Stimulated activated CD8-positive, alpha-beta memory T cell treated with anti-CD3 and anti-CD28 coated beads, Interleukin-7, amount 100 ng/mL, for 4 hours (primary cell): ENCODE data around the gene PCGF5.
"Not testable (repeated sequence)": the region's sequence is repeated elsewhere in the genome, so short reads cannot be mapped to it uniquely, and the experiment has no call there.

Source experiments
- DNase-seq, 2 donors: peaks; one replicate each; pipeline ENCODE4 v3.0.0-alpha.2; 2020; ENCODE audit warnings: low read depth in 2 of 2

PCGF5 gene

DNA sequence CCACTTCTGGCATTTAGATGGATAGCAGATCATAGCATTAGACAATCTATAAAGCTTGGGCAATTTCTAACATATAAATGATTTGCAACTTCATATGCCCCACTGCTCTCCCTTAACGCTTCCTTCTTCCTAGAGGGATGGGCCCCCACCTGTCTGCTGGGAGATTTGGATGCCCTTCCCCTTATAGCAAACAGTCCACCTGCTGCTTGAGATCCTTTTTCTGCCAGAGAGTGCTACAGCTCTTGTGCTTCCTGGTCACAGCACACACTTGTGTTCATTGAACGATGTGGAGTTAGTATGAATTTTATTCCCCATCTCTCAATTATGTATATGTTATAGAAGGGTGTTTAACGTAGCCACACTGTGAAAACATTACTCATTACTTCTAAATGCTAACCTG lies 10.4 kb upstream of the PCGF5 start:
- DNase-seq, result no peak

DNA sequence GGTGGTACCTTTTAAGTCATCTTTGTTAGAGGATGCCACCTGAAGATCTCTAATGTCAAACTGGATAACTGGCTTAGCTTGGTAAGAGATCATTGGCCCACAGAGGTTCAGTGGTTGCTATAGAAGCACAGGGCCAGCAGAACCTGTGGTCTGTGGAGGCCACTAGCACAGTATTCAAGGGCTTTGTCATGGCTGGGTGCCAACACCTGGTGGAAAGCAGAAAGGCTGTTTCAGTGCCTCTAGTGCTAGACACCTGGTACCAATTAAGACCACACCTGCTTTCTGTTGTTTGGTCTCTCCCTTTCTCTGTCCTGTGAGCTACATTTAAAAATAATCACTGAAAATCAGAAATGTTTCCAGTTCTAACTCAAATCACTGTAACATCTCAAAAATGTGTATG lies 10.0 kb upstream of the PCGF5 start:
- DNase-seq, result no peak

DNA sequence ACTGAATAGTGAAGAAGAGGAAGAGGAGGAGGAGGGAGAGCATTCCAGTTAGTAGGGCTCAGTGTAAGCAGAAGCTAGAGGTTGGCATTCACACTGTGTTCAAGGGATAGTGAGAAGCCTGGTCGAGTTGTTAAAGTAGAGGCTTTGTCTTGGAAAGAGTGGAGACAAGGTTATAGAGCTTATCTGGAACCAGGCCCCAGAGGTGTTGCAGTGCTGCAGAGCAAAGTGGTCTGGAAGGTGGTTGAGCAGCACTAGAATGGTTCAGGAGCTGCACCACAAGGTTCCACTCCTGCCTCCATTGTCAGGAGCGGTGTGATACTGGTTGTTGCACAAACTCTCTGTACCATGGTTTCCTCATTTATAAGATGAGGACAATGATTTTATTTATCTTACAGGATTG lies 8.8 kb upstream of the PCGF5 start:
- DNase-seq, result no peak

DNA sequence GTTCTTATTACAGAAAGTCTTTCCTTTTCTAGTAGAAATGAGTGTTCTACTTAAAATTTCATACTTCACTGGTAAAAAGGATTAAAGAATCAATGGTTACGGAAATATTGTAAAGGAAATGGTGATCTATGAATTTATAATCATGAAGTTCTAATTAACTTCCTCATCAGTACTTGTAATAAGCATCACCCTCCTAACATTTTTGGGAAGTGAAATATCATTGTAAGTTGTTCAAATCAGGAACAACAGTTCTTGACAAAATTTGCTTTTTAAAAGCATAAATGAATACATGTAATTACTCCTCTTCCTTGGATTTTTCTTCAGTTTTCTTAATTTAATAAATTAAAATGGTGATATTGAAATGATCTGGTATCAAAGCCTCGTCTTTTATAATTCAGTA lies 5.6 kb upstream of the PCGF5 start:
- DNase-seq, result no peak

DNA sequence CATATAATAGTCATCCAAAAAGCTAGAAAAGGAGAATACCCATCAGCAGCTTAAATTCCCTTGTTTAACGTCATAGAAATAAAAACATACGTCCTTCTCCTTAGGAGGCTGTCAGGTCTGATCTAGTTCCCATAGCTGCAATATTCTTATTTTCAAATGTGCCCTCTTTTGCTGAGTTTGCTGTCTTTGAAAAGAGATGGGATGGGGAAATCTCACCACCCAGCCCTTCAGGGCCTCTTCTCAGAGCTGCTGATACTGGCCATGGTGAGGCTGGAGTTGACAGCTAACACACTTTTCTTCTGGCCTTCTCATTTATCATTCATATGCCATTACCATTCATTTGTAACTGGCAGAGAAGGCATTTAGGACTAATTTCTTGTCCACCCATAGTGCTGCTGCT lies 5.1 kb upstream of the PCGF5 start:
- DNase-seq, result no peak

DNA sequence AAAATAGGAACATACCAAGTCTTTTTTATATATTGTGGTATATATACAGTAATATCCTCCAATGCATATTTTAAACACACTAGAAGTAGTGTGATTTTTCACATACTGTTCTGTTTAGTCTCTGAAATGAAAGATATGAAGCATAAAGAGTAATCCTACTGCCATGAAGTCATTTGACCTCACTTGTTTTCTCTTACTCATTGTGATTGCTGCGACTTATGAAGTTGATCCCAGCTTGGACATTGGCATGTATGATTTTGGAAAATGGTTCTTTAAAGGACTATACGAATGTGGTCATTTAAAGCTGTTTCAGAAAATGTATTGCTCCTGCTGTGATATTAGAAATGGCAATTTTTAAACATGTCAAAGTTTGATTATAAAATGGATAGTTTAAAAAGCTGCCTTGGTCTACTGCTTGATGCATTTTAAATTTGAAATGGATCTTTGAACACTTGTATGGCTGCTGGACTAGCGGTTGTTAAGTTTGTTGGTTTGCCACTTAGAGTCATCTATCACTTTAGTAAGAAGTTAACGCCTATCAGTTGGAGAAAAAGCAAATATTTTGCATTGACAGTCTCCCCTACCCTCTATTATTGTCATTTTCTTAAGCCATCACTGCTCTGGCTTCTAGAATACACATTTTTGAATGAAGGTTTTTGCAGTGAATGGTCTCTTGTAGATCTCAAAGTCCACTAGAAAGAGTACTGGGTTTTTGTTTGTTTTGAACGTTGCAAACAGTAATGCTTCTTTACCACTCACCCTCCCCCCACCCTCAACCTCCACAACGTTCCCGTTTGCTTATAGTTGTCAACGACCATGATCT lies 881 bp upstream of the PCGF5 start:
- DNase-seq, result no peak

DNA sequence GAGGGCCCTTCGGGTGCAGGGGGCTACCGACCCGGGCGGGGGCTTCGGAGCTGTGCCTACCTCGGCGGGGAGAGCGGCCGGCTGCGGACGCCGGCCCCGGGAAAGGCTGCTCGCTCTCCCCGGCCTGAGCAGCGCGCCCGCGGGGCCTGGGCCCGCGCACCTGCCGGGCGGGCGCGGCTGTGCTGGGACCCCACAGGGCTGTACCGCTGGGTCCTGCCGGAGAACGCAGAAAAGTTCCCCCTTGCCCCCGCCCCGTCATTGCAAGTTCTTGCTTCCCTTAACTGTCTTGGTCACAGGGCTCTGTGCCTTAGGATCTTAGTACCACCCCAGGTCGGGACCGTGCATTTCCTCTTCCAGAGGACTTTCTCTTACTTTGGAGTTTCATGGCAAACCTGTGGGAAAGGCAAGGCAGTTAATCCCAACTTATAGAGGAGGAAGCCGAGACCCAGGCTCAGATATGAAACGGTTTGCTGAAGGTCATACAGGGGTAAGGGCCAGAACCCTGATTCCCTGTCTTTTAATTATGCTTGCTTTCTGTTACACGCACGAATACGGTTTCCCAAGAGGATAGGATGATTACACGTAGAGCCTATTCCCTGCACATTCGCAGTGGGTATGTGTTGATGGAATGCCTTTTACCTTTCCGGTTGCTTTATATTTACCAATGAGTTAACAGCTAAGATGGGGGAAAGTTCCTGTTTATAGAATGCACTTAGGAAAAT lies 652 bp downstream of the PCGF5 start:
- peak in 1 of 2 donors; percentile 8 for DNase-seq

DNA sequence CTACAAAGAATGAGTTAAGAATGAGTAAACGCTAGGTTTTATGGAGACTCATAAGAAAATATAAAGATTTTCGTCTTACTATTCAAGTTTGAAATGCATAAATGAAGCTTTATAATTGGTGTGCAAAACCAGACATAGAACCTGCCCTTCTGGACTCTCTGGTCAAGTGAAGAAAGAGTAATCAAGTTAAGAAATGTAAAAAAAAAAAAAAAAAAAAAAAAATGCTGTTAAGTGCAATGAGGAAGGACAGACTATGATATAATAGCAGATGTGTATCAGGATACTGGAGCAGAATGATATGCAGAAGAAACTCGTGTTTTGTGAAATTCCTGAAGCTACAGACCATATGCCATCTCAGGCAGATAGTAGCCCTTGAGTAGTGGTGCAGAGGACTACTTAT lies 5.6 kb downstream of the PCGF5 start:
- no peak for DNase-seq

DNA sequence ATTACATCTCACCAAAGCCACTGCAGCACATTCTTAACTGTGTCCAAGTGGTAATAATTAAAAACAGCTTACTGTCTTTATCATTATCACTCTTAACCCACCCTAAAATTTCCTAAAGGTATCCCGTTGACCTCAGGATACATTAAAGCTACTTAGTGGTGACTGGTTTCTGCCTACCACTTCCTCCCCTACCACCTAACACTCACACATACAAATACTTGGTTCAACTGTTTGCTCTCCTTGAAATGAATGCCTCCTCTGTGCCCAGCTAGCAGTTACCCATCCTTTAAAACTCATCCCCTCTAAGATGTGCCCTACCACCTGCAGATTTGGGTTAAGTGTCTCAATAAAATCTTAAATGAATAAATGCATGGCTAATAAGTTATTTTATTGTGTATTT lies 7.1 kb downstream of the PCGF5 start:
- DNase-seq, result no peak

DNA sequence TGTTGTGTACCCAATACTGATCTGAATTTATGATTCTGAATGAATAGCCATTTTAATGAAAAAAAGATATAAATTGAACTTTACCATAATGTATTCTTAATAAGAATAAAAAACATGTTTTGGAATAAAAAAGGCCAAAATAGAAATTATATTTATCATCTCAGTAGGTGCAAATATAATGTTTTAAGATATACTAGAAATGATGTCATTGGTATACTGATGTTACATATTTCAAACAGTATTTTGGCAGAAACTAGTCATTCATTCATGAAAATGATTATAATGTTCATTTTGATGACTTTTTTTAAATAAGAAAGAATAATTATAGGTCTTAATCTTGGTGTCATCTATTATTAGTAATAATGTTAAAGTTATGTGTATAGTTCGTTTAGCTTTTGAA lies 9.2 kb downstream of the PCGF5 start:
- no peak for DNase-seq

DNA sequence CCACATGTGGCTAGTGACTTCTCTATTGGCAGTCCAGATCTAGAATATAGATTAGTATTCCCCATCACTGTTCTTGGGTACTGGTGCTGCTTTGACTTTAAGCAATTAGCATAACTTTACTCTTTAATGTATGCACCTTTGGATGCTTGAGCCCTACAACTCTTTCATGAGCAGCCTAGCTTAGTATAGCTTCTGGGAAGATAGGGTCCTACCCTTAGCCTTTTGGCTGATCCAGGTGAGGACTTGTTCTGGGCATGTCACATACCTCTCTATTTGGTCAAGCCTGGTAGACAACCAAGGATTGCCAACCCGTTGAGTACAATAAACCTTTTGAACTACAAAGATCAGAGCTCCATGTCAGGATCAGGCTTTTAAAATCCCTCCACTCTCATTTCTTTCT lies 17.7 kb downstream of the PCGF5 start:
- DNase-seq, result no peak

DNA sequence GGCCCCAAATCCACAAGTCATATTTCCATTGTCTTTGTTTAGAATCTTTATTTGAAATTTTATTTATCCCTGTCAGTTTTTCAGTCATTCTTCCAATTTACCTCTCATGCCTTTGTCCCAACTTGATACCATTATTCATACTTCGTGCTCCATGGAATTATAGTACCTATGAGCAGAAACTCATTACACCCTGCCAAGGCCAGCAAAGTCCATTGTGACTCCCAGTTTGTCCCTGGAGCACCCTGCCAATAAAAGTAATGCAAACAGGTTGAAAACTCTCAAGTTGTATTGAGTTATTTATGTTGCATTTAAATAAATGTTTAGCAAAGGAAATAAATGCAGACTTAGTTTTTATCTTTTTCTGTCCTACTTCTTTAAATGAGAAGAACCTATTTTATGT lies 19.3 kb downstream of the PCGF5 start:
- no peak for DNase-seq

DNA sequence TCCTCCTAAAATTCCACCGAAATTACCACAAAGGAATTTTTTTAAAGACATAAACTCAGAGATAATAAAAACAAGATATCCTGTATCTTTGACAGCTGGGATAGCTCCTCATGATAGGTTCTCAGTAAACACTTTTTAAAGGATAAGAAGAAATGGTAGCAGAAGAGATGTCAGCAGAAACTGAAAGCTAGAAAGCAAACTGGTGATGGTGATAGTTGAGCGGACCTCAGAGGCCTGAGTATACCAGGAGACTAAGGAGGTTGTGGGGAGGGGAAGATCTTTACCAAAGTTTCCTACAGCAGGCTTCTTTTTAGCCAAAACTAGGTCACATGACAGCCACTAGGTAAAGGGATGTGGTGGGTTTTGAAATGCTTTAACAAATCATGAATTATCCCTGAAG lies 22.5 kb downstream of the PCGF5 start:
- DNase-seq, result no peak

DNA sequence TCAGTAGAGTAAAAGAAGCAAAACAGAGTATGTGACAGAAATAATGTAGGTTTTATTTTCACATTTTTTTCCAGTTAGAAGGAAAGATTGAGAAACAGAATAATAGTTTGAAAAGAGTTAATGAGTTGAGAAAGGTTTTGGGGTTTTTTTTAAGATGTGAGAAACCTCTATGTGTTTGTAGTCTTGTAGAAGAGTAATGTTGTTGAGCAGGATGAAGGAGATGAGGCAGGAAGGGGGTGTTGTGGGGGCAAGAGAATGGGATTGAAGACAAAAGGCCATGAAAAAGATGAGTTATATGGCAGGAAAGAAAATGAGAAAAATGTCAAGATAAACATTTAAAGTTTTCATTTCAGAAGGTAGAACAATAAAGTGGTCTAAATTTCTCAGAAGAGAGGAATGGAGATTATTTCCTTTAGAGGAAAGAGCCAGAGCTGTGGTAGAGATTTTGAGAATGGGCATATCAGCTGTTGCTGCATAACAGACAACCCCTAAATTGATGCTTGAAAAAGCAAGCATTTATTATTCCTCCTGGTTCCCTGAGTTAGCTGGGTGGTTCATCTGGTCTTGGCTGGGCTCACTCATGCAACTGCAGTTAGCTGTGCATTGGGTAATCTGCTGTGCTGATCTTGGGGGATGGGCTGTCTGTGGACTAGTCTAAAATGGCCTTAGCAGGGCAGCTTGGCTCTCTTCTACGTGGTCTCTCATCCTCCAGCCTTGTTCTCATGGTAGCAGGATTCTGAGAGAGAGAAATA lies 27.1 kb downstream of the PCGF5 start:
- no peak for DNase-seq

DNA sequence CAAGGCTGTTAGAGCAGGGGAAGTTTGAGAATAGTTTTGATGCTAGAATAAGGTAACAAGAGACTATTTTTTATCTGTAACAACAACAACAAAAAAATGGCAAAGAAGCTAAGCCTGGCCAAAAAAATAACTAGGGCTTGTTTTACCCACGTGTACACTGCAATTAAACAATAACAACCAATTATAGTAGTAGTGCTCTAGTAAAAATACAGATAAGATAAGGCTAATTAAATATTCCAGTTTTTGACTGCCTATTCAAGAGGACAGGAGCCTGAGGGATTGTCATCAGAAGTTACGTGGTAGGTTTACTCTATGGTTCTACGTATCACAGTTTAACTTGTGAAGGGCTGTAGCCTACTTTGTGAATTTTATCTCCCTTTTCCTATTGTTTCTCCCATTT lies 29.2 kb downstream of the PCGF5 start:
- no peak for DNase-seq

DNA sequence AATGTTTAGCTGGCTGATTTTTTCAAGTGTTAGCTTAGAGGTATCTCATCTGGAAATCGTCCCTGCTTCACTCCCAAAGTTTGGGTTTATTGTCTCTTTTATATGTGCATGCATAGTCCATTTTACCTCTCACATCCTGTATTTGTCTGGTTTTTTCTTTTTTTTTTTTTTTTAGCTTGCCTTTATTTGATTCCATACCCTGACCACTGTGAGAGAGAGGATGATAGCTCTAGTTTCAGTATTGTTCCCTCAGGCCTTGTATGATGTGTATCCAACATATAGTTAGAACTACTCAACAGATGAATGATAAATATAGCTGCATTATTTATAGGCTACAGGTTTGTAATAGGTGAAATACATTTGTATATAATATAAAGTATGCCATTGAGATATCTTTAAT lies 29.9 kb downstream of the PCGF5 start:
- DNase-seq, result no peak

DNA sequence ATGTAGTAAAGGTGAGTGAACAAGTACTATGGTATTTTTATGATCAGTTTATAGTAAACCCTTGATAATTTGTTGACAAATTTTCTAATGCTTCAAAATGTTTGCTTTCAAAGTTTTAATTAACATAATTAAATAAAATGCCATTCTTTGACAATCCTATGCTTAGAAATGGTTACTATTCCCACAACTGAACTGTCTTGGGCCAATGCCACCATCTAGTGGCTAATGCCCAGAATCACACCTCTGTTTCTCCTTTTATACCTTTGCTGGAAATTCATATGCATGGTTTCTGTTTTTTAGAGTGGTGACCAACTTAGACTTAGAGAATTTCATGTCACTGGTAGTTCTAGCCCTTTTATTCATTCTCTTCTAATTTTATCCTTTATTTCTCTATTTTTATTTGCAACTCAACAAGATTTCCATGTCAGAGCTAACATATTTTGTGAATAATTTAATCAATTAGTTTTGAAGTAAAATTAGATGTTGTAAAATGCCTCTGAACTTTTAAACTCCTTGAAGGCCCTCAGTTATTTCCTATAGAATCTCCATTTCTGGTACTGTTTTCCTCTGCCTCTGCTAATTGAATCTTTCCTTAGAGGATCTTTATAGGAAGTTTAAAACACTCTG lies 31.1 kb downstream of the PCGF5 start:
- peak; percentile 21 to 36 for DNase-seq

DNA sequence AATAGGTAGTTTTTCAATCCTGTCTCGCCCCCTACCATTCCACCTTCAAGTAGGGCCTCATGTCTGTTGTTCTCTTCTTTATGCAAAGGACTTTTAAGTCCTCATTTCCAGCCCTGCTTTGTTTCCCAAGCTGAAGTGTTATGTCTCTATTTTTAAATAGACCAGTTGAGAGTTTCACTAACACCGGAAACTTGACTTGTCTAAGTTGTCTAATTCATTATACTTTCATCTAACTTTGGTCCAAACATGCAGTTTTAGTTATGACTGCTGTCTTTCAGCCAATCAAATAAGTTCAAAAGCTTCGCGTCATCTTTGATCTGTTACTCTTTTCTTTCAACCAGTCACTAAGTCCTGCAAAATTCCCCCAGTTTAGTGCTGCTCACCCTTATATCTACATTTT lies 32.8 kb downstream of the PCGF5 start:
- no peak for DNase-seq

DNA sequence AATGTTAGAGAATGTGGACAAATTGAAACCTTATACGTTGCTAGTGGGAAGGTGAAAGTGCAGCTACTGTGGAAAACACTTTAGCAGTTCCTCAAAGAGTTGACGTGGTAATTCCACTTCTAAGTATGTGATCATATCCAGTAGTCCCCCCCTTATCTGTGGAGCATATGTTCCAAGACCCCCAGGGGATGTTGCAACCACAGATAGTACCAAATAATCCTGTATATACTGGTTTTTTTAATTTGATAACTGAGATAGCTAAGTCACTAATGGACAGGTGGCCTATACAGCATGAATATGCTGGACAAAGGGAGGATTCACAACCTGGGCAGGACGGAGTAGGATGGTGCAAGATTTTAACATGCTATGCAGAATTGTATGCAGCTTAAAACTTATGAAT lies 36.8 kb downstream of the PCGF5 start:
- no peak for DNase-seq

DNA sequence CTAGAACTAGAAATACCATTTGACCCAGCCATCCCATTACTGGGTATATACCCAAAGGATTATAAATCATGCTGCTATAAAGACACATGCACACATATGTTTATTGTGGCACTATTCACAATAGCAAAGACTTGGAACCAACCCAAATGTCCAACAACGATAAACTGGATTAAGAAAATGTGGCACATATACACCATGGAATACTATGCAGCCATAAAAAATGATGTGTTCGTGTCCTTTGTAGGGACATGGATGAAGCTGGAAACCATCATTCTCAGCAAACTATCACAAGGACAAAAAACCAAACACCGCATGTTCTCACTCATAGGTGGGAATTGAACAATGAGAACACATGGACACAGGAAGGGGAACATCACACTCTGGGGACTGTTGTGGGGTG lies 40.0 kb downstream of the PCGF5 start:
- DNase-seq, result not testable (repeated sequence)

DNA sequence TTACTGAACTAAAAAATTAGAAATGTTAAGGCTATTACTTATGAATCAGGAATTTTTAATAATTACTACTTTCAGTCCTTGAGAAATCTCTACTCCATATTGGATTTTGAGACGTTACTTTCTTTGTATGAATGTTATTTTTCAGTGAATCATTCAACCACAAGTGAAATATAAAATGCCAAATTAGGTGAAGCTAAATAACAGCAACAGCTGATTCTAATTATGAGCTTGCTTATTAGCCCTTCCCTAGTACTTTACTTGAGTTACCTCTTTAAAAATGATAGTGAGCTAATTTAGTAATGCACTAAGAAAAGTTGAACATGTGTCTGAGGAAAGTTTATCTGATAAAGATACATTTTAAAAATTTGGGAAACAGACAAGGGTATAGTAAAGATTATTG lies 51.4 kb downstream of the PCGF5 start:
- no peak for DNase-seq

DNA sequence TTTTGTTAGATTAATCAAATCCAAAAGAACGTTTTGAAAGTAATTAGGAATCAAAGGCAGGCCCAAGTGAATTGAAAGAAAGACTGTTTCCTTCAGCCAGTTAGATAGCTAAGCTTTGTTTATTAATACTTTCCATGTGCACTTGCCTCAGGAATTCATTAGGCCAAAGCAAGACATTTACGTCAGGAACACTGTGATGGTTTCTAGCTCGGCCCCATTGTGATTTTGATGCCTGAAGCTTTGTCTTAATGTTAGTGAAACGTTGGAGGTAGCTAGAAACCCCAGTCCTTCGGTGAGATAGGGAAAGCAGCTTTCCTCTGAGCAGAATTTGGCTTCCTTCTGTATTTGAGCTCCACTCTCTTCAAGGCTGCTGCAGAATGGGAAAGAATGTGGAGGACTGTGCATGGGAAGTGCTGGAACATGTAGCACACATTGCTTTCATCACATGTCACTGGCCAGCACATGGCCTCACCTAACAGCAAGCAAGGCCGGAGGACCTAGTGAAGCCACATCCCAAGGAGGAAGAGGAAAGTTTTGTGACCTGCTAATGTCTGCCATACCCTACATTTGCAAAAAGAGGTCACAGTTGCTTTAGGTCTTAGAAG lies 64.1 kb downstream of the PCGF5 start:
- DNase-seq, result no peak
